ENCODE data around the gene PIWIL4.
A peak's percentile ranks its signal among the peaks of the same experiment; 100 is the strongest.

Gene PIWIL4

GRCh38 chr11:94597896-94598295, 30.7 kb downstream of the PIWIL4 start:
- ChIA-PET CTCF (interaction anchor here (1.3 to 2.9 kb wide), 8 partner anchors 10 to 82 kb away, joined by 3 to 12 read pairs (median 4); no protein-coding TSS in a partner anchor), POLR2A (no interaction called here)
- no peak for DNase-seq (ENCODE audit: extremely low spot score)

GRCh38 chr11:94599510-94599909, 32.3 kb downstream of the PIWIL4 start:
- no peak for TF ChIP-seq CTCF (IDR thresholded peaks at IDR 0.05; ENCODE audit: control extremely low read depth, extremely low read depth, low read depth, missing control alignments)
- ChIA-PET POLR2A (no interaction called here), CTCF (interaction anchor here (1.1 to 1.7 kb wide), 5 partner anchors 12 to 83 kb away, joined by 3 to 6 read pairs (median 3); no protein-coding TSS in a partner anchor)
- no peak for DNase-seq (ENCODE audit: extremely low spot score)

More at GRCh38 chr11:94597896-94598295, 30.7 kb downstream of the PIWIL4 start:
- TF ChIP-seq CTCF (IDR thresholded peaks at IDR 0.05; ENCODE audit: control extremely low read depth, extremely low read depth, low read depth, missing control alignments): no peak

GRCh38 chr11:94602430-94603372, 35.5 kb downstream of the PIWIL4 start:
- CTCF ChIA-PET: interaction anchor here (0.8 to 4.0 kb wide), 24 partner anchors 8 to 1823 kb away, joined by 3 to 21 read pairs (median 4); partner anchors contain the start of gene C11orf97
- POLR2A ChIA-PET: no interaction called here

GRCh38 chr11:94603587-94603986, 36.4 kb downstream of the PIWIL4 start:
- POLR2A ChIA-PET: no interaction called here

More at GRCh38 chr11:94602430-94603372, 35.5 kb downstream of the PIWIL4 start:
- peak; percentile 52 for DNase-seq (ENCODE audit: extremely low spot score)
- TF ChIP-seq CTCF (IDR thresholded peaks at IDR 0.05; ENCODE audit: control extremely low read depth, extremely low read depth, low read depth, missing control alignments): peak; percentile 37

DNA sequence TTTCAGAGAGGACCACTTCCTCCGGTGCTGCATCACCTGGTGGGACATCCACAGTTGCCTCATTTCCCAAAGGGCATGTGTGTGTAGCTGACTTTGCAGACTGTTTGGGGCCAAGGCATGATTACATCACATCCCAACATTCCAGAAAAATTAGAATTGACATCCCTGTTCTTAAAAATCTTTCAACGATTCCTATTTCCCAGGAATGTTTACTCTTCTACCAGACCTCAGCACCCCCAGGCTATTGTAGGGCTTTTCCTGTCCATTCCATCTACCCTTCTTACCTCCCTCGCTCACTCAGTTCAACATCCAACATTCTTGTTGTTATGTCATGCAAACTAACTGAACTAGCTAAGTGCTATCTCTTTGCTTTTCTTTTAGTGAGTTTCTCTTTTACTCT, 37.3 kb downstream of the PIWIL4 start:
- TF ChIP-seq CTCF (IDR thresholded peaks at IDR 0.05; ENCODE audit: control extremely low read depth, extremely low read depth, low read depth, missing control alignments): no peak
- DNase-seq (ENCODE audit: extremely low spot score): no peak
- POLR2A ChIA-PET: no interaction called here
- CTCF ChIA-PET: interaction anchor here (1.1 to 4.0 kb wide), 5 partner anchors 8 to 709 kb away, joined by 3 to 15 read pairs (median 6); no protein-coding TSS in a partner anchor

More at GRCh38 chr11:94603587-94603986, 36.4 kb downstream of the PIWIL4 start:
- no peak for DNase-seq (ENCODE audit: extremely low spot score)
- no peak for TF ChIP-seq CTCF (IDR thresholded peaks at IDR 0.05; ENCODE audit: control extremely low read depth, extremely low read depth, low read depth, missing control alignments)
- CTCF ChIA-PET: interaction anchor here (0.9 to 4.0 kb wide), 14 partner anchors 9 to 708 kb away, joined by 3 to 21 read pairs (median 5); partner anchors contain the start of gene C11orf97

DNA sequence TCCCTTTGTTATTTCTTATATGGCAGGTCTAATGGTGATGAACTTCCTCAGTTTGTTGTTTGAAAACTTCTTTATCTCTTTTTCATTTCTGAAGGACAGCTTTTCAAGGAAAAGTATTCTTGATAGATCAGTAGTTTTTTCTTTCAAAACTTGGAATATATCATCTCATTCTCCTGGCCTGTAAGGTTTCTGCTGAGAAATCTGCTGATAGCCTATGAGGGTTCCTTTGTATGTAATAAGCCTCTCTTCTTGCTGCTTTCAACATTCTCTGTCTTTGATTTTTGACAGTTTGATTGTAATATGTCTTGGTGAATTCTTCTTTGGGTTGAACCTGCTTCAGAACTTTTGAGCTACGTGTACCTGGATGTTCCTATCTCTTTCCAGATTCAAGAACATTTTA, 46.0 kb downstream of the PIWIL4 start:
- TF ChIP-seq CTCF (IDR thresholded peaks at IDR 0.05; ENCODE audit: control extremely low read depth, extremely low read depth, low read depth, missing control alignments): no peak
- no peak for DNase-seq (ENCODE audit: extremely low spot score)
- ChIA-PET CTCF (interaction anchor here (0.7 to 3.1 kb wide), 8 partner anchors 10 to 284 kb away, joined by 3 to 25 read pairs (median 3); no protein-coding TSS in a partner anchor), POLR2A (no interaction called here)
